GM23338 (cell line): ENCODE data around the gene FAM219A. TPM values are rescaled to one million over a fixed set of nuclear protein-coding genes. Genes with fewer than 3 reads are reported as not detected.
"Not testable (repeated sequence)": the region's sequence is repeated elsewhere in the genome, so short reads cannot be mapped to it uniquely, and the experiment has no call there.

Experiments
- ATAC-seq: fragments of 200-7000 bp; cut with Tn5 transposase; 3 replicates; pipeline ENCODE4 v1.9.1; 2020
- DNase-seq: peaks from one replicate; pipeline ENCODE4 v3.0.0-alpha.2; 2015; ENCODE audit warnings: low spot score
- H2AFZ ChIP-seq: fragments of 200-600 bp; sonication (generic); 2 replicates; pipeline ENCODE4 v1.8.0; 2016; ENCODE audit warnings: antibody characterized with exemption, mild to moderate bottlenecking, moderate library complexity
- H3F3A ChIP-seq: fragments of 200-600 bp; sonication (generic); replicated peaks from 2 replicates; pipeline ENCODE4 v1.8.0; 2017; ENCODE audit warnings: antibody characterized with exemption, mixed run types, low read depth
- H3K27ac ChIP-seq: fragments of 200-600 bp; sonication (generic); 2 replicates; pipeline ENCODE4 v1.6.1; 2016; ENCODE audit warnings: low read depth
- H3K27me3 ChIP-seq: fragments of 200-600 bp; sonication (generic); 2 replicates; pipeline ENCODE4 v1.8.0; 2016; ENCODE audit warnings: mild to moderate bottlenecking, mixed run types, moderate library complexity; ENCODE audit not compliant: insufficient read depth
- H3K36me3 ChIP-seq: fragments of 200-600 bp; sonication (generic); 2 replicates; pipeline ENCODE4 v1.8.0; 2016; ENCODE audit warnings: mild to moderate bottlenecking; ENCODE audit not compliant: insufficient read depth
- H3K4me1 ChIP-seq: fragments of 200-600 bp; sonication (generic); 2 replicates; pipeline ENCODE4 v1.8.0; 2016; ENCODE audit warnings: mild to moderate bottlenecking, moderate library complexity; ENCODE audit not compliant: insufficient read depth
- H3K4me2 ChIP-seq: fragments of 200-600 bp; sonication (generic); 2 replicates; pipeline ENCODE4 v1.7.1; 2017; ENCODE audit warnings: mixed run types
- H3K4me3 ChIP-seq: fragments of 200-600 bp; sonication (generic); 2 replicates; pipeline ENCODE4 v1.6.1; 2016; ENCODE audit warnings: mixed run types
- H3K79me2 ChIP-seq: fragments of 200-600 bp; sonication (generic); replicated peaks from 2 replicates; pipeline ENCODE4 v1.8.0; 2017; ENCODE audit warnings: mild to moderate bottlenecking; ENCODE audit not compliant: insufficient read depth
- H3K9me2 ChIP-seq: fragments of 200-600 bp; sonication (generic); 2 replicates; pipeline ENCODE4 v1.8.0; 2017; ENCODE audit not compliant: insufficient read depth
- H4K20me1 ChIP-seq: fragments of 200-600 bp; sonication (generic); replicated peaks from 2 replicates; pipeline ENCODE4 v1.8.0; 2017; ENCODE audit warnings: mild to moderate bottlenecking; ENCODE audit not compliant: insufficient read depth
- H3K27ac Mint-ChIP-seq: 2 replicates; pipeline ENCODE4 v1.8.0; 2020; ENCODE audit warnings: inconsistent platforms, mild to moderate bottlenecking, moderate library complexity, mixed read lengths
- H3K27me3 Mint-ChIP-seq: 3 replicates; pipeline ENCODE4 v1.8.0; 2022; ENCODE audit warnings: low read depth, mild to moderate bottlenecking, moderate library complexity, mixed read lengths, inconsistent platforms; ENCODE audit not compliant: insufficient read depth, poor library complexity
- H3K36me3 Mint-ChIP-seq: 3 replicates; pipeline ENCODE4 v1.8.0; 2021; ENCODE audit warnings: low read depth, mild to moderate bottlenecking, inconsistent platforms, moderate library complexity, mixed read lengths
- H3K4me1 Mint-ChIP-seq: 3 replicates; pipeline ENCODE4 v1.8.0; 2020; ENCODE audit warnings: mild to moderate bottlenecking, inconsistent platforms, mixed read lengths
- H3K4me3 Mint-ChIP-seq: 3 replicates; pipeline ENCODE4 v1.8.0; 2021; ENCODE audit warnings: moderate library complexity, mild to moderate bottlenecking, inconsistent platforms, mixed read lengths
- H3K9me3 Mint-ChIP-seq: 3 replicates; pipeline ENCODE4 v1.8.0; 2020; ENCODE audit warnings: moderate library complexity, mild to moderate bottlenecking, inconsistent platforms, mixed read lengths
- EZH2 ChIP-seq: fragments of 200-600 bp; sonication (generic); IDR thresholded peaks from one replicate; pipeline ENCODE4 v1.8.0; 2017; ENCODE audit warnings: antibody characterized with exemption, mild to moderate bottlenecking, low read depth; ENCODE audit not compliant: unreplicated experiment
- JUNB ChIP-seq: IDR thresholded peaks from one replicate; pipeline ENCODE4 v1.6.1; 2016; ENCODE audit warnings: antibody characterized with exemption; ENCODE audit not compliant: unreplicated experiment
- NANOG ChIP-seq: IDR thresholded peaks from 2 replicates; pipeline ENCODE4 v1.6.1; 2016; ENCODE audit warnings: antibody characterized with exemption, borderline replicate concordance
- POLR2AphosphoS5 ChIP-seq: IDR thresholded peaks from 2 replicates; pipeline ENCODE4 v1.6.1; 2016; ENCODE audit warnings: antibody characterized with exemption, low read depth
- STAT1 ChIP-seq: IDR thresholded peaks from one replicate; pipeline ENCODE4 v1.6.1; 2016; ENCODE audit warnings: antibody characterized with exemption; ENCODE audit not compliant: unreplicated experiment
- ZNF114 ChIP-seq: fragments of 250-450 bp; sonication (Bioruptor Pico); IDR thresholded peaks from 2 replicates; pipeline ENCODE4 v1.5.0; 2020; ENCODE audit warnings: mild to moderate bottlenecking, moderate library complexity
- ZNF331 ChIP-seq: fragments of 250-450 bp; sonication (Bioruptor Pico); IDR thresholded peaks from 2 replicates; pipeline ENCODE4 v1.5.0; 2020; ENCODE audit warnings: low read depth, mild to moderate bottlenecking, moderate library complexity
- polyA plus RNA-seq: library from polyadenylated mRNA; unstranded; fragments of >200 nt; fragmentation: Nextera tagmentation; extraction: Ambion mirVana; gene quantifications from 2 replicates; pipeline ENCODE4 v1.2.1, GENCODE V29; 2016
- total RNA-seq: library from RNA; depleted of rRNA; stranded (reverse); fragments of >200 nt; shearing (Covaris generic); gene quantifications from 2 replicates; pipeline ENCODE4 v1.2.3, GENCODE V29; 2014
- TF ChIP-seq, protein P1 (sequence below): IDR thresholded peaks from one replicate; pipeline ENCODE4 v1.6.1; 2018; ENCODE audit warnings: antibody characterized with exemption; ENCODE audit not compliant: unreplicated experiment
- TF ChIP-seq, protein P2 (sequence below), 2 experiments: fragments of 200-600 bp in 1 of 2; sonication (generic) in 1 of 2; conservative IDR thresholded peaks; 2 replicates each; pipeline versions ENCODE4 v1.5.1 to v1.6.1; 2016 to 2017; ENCODE audit warnings: antibody characterized with exemption in 2 of 2, low read depth in 2 of 2, mild to moderate bottlenecking in 2 of 2, moderate library complexity in 1 of 2

FAM219A gene
- total and polyA plus RNA-seq, 2 experiments from 2014 or later, result 3.8 to 7.2 TPM

DNA sequence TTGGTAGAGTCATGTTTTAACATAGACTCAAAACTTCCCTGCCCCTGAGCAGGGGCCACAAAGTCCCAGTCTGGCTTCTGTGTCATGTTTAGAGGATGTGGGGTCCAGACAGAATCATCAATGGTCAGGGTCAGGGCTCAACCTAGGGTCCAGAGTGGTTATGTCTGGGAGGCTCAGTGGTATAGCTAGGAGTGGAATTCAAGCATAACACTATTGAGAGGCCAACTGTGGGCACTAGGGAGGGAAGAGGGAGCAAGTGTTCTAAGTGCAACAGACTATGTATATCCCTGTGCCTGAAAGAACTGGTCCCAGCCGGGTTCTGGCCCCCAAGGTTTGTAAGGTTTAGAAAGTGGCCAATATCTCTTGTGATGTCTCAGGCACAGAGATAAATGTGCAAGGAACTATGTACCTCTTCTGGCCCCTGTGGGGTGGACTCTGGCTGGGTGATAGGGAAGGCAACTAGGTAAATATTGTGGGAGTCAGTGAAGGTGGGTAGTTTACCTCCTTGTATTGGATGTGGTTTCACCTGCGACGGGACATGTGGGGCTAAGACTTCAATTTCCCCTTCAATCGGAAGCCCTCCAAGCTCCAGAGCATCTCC, 95.7 kb downstream of the FAM219A start:
- no peak overlapping the region for H3K27ac ChIP-seq
- H3K36me3 ChIP-seq, result no peaks in the 10 kb centered on the region
- H3K79me2 ChIP-seq, result no peaks in the 10 kb centered on the region
- no peaks in the 10 kb centered on the region for H4K20me1 ChIP-seq
- no peak for ATAC-seq
- Mint-ChIP-seq H3K9me3 (peaks cover 12% of the 10 kb centered on the region), H3K4me3 (peak overlapping the region; percentile 26; the same call in 1 of the 3 replicates), H3K36me3 (peaks cover 12% of the 10 kb centered on the region), H3K4me1 (peaks cover 24% of the 10 kb centered on the region), H3K27ac (no peak overlapping the region), H3K27me3 (peaks cover 4% of the 10 kb centered on the region)
- no peaks in the 10 kb centered on the region for H3F3A ChIP-seq
- peaks cover 26% of the 10 kb centered on the region for H3K4me1 ChIP-seq
- no peak overlapping the region for H3K4me3 ChIP-seq
- no peaks in the 10 kb centered on the region for H3K27me3 ChIP-seq
- no peak for DNase-seq
- TF ChIP-seq NANOG (no peak), POLR2AphosphoS5 (no peak)
- 0 out of 2 replicates have a peak, but pooled peaks cover 3% of the 10 kb centered on the region for H3K9me2 ChIP-seq
- peak overlapping the region; percentile 70 for H2AFZ ChIP-seq
- H3K4me2 ChIP-seq, result peak overlapping the region; percentile 58; the same call in 1 of the 2 replicates

DNA sequence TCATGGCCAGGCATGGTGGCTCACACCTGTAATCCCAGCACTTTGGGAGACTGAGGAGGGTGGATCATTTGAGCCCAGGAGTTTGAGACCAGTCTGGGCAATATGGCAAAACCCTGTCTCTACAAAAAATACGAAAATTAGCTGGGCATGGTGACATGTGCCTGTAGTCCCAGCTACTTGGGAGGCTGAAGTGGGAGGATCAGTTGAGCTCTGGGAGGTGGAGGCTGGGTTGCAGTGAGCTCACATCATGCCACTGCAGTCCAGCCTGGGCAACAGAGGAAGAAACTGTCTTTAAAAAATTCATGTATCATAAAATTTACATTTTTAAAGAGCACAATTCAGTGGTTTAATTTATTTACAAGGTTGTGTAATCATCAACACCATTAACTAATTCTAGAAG, 105.4 kb downstream of the FAM219A start:
- H3K36me3 Mint-ChIP-seq, H2AFZ ChIP-seq, H3K36me3 ChIP-seq, H3K4me1 ChIP-seq, H3K4me3 Mint-ChIP-seq, H3K4me3 ChIP-seq, H3K9me2 ChIP-seq, H3K27ac Mint-ChIP-seq, H3K27me3 Mint-ChIP-seq, H4K20me1 ChIP-seq, H3K4me1 Mint-ChIP-seq, H3F3A ChIP-seq, DNase-seq, H3K4me2 ChIP-seq, H3K27ac ChIP-seq, H3K27me3 ChIP-seq, H3K79me2 ChIP-seq, ATAC-seq: not testable (repeated sequence)
- H3K9me3 Mint-ChIP-seq, result peaks cover 13% of the 10 kb centered on the region; the same call in 2 of the 3 replicates

DNA sequence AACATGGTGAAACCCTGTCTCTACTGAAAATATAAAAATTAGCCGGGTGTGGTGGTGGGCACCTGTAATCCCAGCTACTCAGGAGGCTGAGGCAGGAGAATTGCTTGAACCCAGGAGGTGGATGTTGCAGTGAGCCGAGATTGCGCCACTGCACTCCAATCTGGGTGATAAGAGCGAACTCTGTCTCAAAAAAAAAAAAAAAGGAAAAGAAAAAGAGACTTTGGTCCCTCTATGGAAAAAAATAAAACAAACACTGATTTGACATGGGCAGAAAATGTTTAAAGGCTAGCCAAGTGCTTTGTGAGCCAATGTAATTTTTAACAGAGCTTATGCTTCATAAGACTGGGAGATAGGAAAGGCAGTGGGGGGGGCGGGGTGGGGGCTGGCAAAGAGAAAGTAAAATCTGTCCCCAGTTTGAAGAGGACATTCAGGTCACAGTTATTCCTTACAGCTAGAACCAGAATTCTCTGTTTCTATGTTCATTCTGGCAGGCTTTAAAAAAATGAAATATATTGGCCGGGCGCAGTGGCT, 106.2 kb downstream of the FAM219A start:
- H3K27me3 Mint-ChIP-seq, H3F3A ChIP-seq, H3K79me2 ChIP-seq, H3K9me3 Mint-ChIP-seq, H3K4me1 ChIP-seq, H3K36me3 ChIP-seq, H3K27ac Mint-ChIP-seq, H3K4me2 ChIP-seq, ATAC-seq, DNase-seq, H3K27me3 ChIP-seq, H3K36me3 Mint-ChIP-seq, H3K4me3 ChIP-seq, H3K4me3 Mint-ChIP-seq, H3K4me1 Mint-ChIP-seq, H3K9me2 ChIP-seq, H4K20me1 ChIP-seq, H2AFZ ChIP-seq, H3K27ac ChIP-seq: not testable (repeated sequence)

DNA sequence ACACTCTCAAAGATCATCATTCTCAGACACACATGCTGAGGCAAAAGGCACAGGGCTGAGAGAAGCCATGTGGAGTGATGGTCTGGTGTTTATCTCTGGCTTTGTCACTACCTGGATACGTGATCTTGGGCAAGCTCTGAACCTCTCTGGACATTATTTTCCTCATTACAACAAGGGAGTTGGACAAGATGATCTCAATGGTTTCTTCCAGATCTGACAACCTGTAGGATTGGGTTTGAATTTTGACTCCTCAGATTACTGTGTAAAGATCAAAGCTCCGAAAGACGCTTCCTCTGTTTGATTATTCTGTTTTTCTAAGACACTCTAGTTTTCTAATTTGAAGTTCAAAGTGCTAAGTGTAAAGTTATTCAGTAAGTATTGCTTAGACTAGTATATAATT, 109.0 kb downstream of the FAM219A start:
- Histone ChIP-seq H3K27me3 (no peaks in the 10 kb centered on the region), H4K20me1 (no peaks in the 10 kb centered on the region), H3K27ac (no peak overlapping the region), H3K79me2 (no peaks in the 10 kb centered on the region), H2AFZ (no peak overlapping the region), H3K4me1 (no peaks in the 10 kb centered on the region), H3F3A (no peaks in the 10 kb centered on the region), H3K4me3 (no peak overlapping the region), H3K36me3 (no peaks in the 10 kb centered on the region), H3K4me2 (no peak overlapping the region), H3K9me2 (no peaks in the 10 kb centered on the region)
- peaks cover 3% of the 10 kb centered on the region for H3K27me3 Mint-ChIP-seq
- DNase-seq (no peak), ATAC-seq (no peak)
- H3K9me3 Mint-ChIP-seq, result no peaks in the 10 kb centered on the region; the same call in 2 of the 3 replicates
- H3K27ac Mint-ChIP-seq, result no peak overlapping the region
- peaks cover 4% of the 10 kb centered on the region; the same call in 1 of the 3 replicates for H3K4me1 Mint-ChIP-seq
- no peak overlapping the region for H3K4me3 Mint-ChIP-seq
- TF ChIP-seq ZNF114 (no peak), POLR2AphosphoS5 (no peak), NANOG (no peak), EZH2 (no peak), ZNF331 (CRISPR knock-in tag) (no peak), STAT1 (no peak), JUNB (no peak)
- TF ChIP-seq, protein P1, sequence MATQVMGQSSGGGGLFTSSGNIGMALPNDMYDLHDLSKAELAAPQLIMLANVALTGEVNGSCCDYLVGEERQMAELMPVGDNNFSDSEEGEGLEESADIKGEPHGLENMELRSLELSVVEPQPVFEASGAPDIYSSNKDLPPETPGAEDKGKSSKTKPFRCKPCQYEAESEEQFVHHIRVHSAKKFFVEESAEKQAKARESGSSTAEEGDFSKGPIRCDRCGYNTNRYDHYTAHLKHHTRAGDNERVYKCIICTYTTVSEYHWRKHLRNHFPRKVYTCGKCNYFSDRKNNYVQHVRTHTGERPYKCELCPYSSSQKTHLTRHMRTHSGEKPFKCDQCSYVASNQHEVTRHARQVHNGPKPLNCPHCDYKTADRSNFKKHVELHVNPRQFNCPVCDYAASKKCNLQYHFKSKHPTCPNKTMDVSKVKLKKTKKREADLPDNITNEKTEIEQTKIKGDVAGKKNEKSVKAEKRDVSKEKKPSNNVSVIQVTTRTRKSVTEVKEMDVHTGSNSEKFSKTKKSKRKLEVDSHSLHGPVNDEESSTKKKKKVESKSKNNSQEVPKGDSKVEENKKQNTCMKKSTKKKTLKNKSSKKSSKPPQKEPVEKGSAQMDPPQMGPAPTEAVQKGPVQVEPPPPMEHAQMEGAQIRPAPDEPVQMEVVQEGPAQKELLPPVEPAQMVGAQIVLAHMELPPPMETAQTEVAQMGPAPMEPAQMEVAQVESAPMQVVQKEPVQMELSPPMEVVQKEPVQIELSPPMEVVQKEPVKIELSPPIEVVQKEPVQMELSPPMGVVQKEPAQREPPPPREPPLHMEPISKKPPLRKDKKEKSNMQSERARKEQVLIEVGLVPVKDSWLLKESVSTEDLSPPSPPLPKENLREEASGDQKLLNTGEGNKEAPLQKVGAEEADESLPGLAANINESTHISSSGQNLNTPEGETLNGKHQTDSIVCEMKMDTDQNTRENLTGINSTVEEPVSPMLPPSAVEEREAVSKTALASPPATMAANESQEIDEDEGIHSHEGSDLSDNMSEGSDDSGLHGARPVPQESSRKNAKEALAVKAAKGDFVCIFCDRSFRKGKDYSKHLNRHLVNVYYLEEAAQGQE, result no peak
- TF ChIP-seq, protein P2, sequence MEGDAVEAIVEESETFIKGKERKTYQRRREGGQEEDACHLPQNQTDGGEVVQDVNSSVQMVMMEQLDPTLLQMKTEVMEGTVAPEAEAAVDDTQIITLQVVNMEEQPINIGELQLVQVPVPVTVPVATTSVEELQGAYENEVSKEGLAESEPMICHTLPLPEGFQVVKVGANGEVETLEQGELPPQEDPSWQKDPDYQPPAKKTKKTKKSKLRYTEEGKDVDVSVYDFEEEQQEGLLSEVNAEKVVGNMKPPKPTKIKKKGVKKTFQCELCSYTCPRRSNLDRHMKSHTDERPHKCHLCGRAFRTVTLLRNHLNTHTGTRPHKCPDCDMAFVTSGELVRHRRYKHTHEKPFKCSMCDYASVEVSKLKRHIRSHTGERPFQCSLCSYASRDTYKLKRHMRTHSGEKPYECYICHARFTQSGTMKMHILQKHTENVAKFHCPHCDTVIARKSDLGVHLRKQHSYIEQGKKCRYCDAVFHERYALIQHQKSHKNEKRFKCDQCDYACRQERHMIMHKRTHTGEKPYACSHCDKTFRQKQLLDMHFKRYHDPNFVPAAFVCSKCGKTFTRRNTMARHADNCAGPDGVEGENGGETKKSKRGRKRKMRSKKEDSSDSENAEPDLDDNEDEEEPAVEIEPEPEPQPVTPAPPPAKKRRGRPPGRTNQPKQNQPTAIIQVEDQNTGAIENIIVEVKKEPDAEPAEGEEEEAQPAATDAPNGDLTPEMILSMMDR (conservative IDR thresholded peaks at IDR 0.05; ENCODE audit: low read depth in 2 of 2), result no peak
- H3K36me3 Mint-ChIP-seq, result no peaks in the 10 kb centered on the region
